Mammary epithelial cell (primary cell): ENCODE results near the gene C2CD2.

ENCODE experiments used
- CTCF ChIP-seq, 2 donors: IDR thresholded peaks in 1 of 2; conservative IDR thresholded peaks in 1 of 2; 2 replicates each; pipeline ENCODE4 v1.5.1; 2011 to 2012; ENCODE audit warnings: inconsistent platforms in 2 of 2, low read length in 2 of 2, mild to moderate bottlenecking in 2 of 2, control low read depth in 1 of 2, low read depth in 1 of 2; ENCODE audit not compliant: insufficient read depth in 1 of 2; ENCODE audit errors: extremely low read depth in 1 of 2
- EZH2 ChIP-seq: IDR thresholded peaks from 2 replicates; pipeline ENCODE4 v1.6.1; 2012; ENCODE audit warnings: low read length, inconsistent platforms, borderline replicate concordance

- TF ChIP-seq CTCF (conservative IDR thresholded peaks at IDR 0.05 in 1 of 2, IDR thresholded peaks at IDR 0.05 in 1 of 2; ENCODE audit: extremely low read depth in 1 of 2, insufficient read depth in 1 of 2, low read depth in 1 of 2, low read length in 2 of 2) (no peak), EZH2 (no peak)
These were observed 84.0 kb downstream of the C2CD2 start for GRCh38 chr21:41869771-41870170.
